KOPT-K1 (cell line): ENCODE measurements around the gene ENTPD7.
"Not testable (repeated sequence)": the region's sequence is repeated elsewhere in the genome, so short reads cannot be mapped to it uniquely, and the experiment has no call there.

ENCODE experiments used
- H3K27ac ChIP-seq: fragments of 200-600 bp; sonication (generic); 2 replicates; pipeline ENCODE4 v1.5.1; 2016; ENCODE audit warnings: antibody characterized with exemption, mild to moderate bottlenecking, low read depth, low read length; ENCODE audit not compliant: poor library complexity, severe bottlenecking
- H3K36me3 ChIP-seq: fragments of 200-600 bp; sonication (generic); 2 replicates; pipeline ENCODE4 v1.5.1; 2017; ENCODE audit warnings: antibody characterized with exemption, mild to moderate bottlenecking, low read length, moderate library complexity; ENCODE audit not compliant: insufficient read depth
- H3K9me3 ChIP-seq: fragments of 200-600 bp; sonication (generic); 2 replicates; pipeline ENCODE4 v1.5.1; 2017; ENCODE audit warnings: antibody characterized with exemption, low read length, mild to moderate bottlenecking; ENCODE audit not compliant: insufficient read depth, poor library complexity, severe bottlenecking

ENTPD7 gene

DNA sequence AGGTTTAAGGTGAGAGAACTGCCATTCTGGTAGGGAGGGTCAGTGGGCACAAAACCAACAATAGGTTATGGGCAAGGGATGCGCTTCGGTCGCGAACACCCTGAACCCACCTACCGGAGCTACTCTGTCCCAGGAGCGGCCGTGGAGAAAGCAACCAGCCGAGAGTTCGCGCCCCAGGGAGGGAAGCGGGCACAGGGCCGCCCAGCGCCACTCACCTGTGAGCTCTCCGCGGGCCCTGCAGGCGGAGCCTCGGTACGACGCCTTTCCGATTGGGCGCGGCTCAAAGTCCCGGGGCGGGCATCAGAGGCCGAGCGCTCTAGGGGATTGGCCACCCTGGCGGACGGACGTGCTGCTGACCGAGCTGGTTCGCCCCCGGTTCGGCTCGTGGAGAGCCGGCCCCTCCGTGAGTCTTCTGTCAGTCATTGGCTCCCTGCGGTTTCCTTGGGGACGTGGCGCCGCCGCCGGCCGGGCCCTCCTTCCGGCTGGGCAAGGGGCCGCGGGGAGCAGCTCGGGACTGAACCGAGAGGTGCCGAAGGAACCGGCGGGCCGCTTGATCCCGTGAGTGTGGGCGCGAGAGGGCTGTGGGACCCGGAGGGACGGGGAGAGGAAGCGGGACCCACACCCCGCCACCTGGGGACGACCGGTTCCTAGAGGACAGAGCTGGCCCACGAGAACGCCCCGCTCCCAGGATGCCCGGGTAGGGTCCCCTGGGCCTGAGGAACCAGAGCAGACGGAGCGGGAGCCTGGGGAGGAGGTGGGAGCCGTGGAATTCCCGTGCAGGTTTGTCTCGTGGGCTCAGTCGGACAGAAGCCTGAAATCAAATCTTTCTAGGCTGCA, at the start of gene ENTPD7:
ENTPD7 (plus strand) TSS at position 479 of the 837 bp plus-strand sequence. CDS start 448 bp downstream, outside the sequence.
- H3K27ac ChIP-seq = no peak within 1 kb of the TSS
- no peaks in the 10 kb centered on the region for H3K36me3 ChIP-seq
- peaks cover 20% of the 10 kb centered on the region for H3K9me3 ChIP-seq

GRCh38 chr10:99610221-99610620, 49.1 kb upstream of the ENTPD7 start:
- H3K36me3 ChIP-seq = peaks cover 54% of the 10 kb centered on the region
- H3K27ac ChIP-seq = no peak overlapping the region
- H3K9me3 ChIP-seq = no peaks in the 10 kb centered on the region

- H3K27ac ChIP-seq = no peak overlapping the region
- H3K9me3 ChIP-seq = no peaks in the 10 kb centered on the region
- H3K36me3 ChIP-seq = peaks cover 64% of the 10 kb centered on the region
Observed at GRCh38 chr10:99611326-99611725, 48.0 kb upstream of the ENTPD7 start.

- Histone ChIP-seq H3K27ac (no peak overlapping the region), H3K36me3 (peaks cover 74% of the 10 kb centered on the region), H3K9me3 (no peaks in the 10 kb centered on the region)
Observed at GRCh38 chr10:99612167-99612831, 47.0 kb upstream of the ENTPD7 start.

DNA sequence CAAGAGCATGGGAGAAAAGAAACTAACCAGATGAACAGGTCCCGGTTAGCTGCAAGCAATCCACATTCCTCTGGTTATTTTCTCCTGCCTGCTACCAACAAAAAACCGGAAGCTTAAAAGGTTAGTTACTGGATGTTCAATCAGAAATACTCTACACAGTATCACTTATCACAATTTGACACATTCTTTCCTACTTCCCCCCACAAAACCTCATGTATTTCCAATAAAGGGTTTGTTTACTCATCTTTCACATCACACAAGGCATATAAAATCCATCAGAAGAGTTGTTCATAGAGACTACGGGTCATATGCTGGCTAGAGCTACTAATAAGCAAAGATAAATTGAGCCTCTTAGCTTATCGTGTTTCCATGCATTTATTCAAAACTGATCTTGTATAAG, 43.9 kb upstream of the ENTPD7 start:
- peaks cover 63% of the 10 kb centered on the region for H3K36me3 ChIP-seq

GRCh38 chr10:99617696-99618095, 41.6 kb upstream of the ENTPD7 start:
- Histone ChIP-seq H3K27ac (no peak overlapping the region), H3K36me3 (peaks cover 44% of the 10 kb centered on the region), H3K9me3 (no peaks in the 10 kb centered on the region)

More for the DNA sequence above, 43.9 kb upstream of the ENTPD7 start:
- Histone ChIP-seq H3K27ac (no peak overlapping the region), H3K9me3 (no peaks in the 10 kb centered on the region)

DNA sequence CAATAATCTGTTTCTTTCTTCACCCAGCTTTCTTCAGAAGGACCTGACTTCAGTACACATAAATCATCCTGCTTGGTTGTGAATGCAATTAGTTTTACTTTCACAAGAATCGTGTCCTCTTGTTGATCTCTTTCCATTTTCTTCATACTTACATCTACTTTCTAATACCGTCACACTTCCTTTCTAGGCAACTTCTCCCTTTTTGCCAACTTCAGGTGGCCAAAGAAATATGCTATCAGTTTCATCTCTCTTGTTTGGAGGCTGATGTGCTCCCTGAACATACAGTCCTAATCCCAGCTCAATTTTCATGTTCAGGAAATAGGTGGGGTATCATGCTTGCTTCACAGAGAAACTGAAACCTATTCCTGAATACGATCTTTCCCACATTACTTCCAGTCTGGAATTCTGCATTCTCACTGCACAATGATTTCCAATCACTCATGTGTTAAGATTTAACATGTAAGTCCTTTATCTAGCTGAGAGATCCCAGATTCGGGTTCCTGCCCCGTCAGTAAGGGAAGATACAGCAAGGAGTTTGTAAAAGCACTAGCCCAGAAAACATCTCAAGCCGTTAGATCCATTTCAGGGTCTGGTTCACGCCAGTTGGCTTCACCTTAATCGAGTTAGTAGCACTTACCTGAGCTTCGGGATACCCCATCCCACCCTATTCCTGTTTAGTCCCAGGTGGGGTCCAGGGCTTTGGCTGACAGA, 40.1 kb upstream of the ENTPD7 start:
- H3K36me3 ChIP-seq = peaks cover 31% of the 10 kb centered on the region
- no peaks in the 10 kb centered on the region for H3K9me3 ChIP-seq
- peak overlapping the region; percentile 64 for H3K27ac ChIP-seq

GRCh38 chr10:99619851-99620710, 39.2 kb upstream of the ENTPD7 start, which contains the start of gene SLC25A28:
Gene SLC25A28, minus strand, starts transcription at chr10:99620439. Its CDS starts 104 bp downstream, at chr10:99620335.
- Histone ChIP-seq H3K9me3 (no peaks in the 10 kb centered on the region), H3K36me3 (peaks cover 29% of the 10 kb centered on the region), H3K27ac (peak within 1 kb of the TSS; percentile 89)

DNA sequence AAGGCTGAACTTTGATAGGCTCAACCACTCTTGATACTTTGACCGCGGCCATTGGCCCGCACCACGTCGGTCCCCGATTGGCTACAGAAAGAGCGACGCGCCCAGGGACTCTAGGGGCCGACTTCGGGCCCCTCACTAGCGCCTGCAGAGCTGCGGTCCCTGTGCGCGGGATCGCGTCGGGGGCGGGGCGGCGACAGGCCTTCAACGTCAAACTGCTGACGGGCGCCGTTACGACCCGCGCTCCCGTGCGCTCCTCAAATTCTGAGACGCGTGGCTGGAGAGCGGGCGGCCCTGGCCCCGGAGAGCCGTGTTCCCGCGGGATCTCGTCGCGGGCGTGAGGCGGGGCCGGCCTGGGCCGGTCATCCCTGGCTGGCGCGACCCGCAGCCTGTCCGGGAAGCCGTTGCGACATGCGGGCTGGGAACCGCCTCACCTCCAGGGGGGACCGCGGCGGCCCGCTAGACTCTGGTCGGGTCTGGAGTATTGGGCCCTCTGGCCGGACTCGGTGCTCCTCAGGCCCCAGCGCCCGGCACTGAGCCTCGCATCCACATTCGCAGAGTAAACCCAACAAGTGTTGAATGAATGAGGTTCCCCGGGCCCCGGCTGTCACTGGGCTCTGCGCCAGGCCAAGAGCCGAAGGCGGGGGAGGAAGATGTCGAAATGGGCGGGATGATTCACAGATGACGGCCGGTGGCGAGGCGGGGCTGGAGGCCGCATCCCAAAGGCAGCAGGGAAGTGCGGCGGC, 38.4 kb upstream of the ENTPD7 start:
- H3K27ac ChIP-seq = peak overlapping the region; percentile 89
- H3K36me3 ChIP-seq = peaks cover 21% of the 10 kb centered on the region
- no peaks in the 10 kb centered on the region for H3K9me3 ChIP-seq

GRCh38 chr10:99621454-99622251, 37.7 kb upstream of the ENTPD7 start:
- peak overlapping the region; percentile 89 for H3K27ac ChIP-seq
- H3K36me3 ChIP-seq = peaks cover 14% of the 10 kb centered on the region
- H3K9me3 ChIP-seq = no peaks in the 10 kb centered on the region

DNA sequence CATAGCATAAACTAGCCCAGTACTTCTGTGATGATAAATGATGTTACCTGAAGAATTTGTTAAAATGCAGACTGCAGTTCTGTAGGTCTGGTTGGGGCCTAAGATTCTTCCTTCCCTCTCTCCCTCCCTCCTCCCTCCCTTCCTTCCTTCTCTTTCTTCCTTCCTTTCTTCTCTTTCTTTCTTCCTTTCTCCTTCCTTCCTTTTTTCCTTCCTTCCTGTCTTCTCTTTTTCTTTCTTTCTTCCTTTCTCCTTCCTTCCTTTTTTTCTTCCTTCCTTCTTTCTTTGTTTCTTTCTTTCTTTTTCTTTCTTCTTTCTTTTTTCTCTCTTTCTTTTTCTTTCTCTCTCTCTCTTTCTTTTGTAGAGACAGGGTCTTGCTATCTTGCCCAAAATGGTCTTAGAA, 35.4 kb upstream of the ENTPD7 start:
- Histone ChIP-seq H3K9me3 (no peaks in the 10 kb centered on the region), H3K27ac (no peak overlapping the region), H3K36me3 (no peaks in the 10 kb centered on the region)

DNA sequence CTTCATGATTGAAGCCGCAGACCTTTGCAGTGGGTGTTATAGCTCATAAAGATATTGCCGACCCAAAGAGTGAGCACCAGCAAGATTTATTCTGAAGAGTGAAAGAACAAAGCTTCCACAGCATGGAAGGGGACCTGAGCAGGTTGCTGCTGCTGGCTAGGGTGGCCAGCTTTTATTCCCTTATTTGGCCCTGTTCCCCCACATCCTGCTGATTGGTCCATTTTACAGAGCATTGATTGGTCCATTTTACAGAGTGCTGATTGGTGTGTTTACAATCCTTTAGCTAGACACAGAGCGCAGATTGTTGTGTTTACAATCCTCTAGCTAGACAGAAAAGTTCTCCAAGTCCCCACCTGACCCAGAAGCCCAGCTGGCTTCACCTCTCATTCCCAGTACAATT, 34.2 kb upstream of the ENTPD7 start:
- not testable (repeated sequence) for H3K36me3 ChIP-seq, H3K9me3 ChIP-seq, H3K27ac ChIP-seq

DNA sequence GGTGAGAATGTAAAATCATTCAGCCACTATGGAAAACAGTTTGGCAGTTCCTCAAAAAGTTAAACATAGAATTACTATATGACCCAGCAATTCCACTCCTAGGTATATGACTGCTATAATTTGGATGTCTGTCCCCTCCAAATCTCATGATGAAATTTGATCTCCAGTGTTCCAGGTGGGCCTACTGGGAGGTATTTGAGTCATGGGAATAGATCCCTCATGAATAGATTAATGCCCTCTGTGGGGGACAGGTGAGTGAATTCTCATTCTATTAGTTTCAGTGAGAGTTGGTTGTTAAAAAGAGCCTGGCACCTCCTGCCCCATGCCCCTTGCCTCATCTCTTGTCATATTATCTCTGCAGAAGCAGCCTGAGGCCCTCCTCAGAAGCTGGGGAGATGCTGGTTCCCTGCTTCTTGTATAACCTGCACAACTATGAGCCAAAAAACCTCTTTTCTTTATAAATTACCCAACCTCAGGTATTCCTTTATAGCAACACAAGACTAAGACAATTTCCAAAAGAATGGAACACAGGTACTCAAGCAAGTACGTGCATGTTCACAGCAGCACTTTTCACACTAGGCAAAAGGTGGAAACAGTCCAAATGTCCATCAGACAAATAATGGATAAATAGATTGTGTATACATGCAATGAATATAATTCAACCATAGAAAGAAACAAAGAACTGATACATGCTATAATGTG, 30.2 kb upstream of the ENTPD7 start:
- H3K27ac ChIP-seq = no peak overlapping the region
- H3K9me3 ChIP-seq = no peaks in the 10 kb centered on the region
- no peaks in the 10 kb centered on the region for H3K36me3 ChIP-seq
